Measurements from ENCODE around the gene SORCS2. TPM values are rescaled to one million over a fixed set of nuclear protein-coding genes. Genes with fewer than 3 reads are reported as not detected.

The SORCS2 gene
- total RNA-seq, 1 donor from 2014 or later = 7.1 TPM

GRCh38 chr4:7470522-7471128 lies 278.3 kb downstream of the SORCS2 start:
- Mint-ChIP-seq H3K27ac (no peak overlapping the region), H3K9me3 (peaks cover 2% of the 10 kb centered on the region), H3K36me3 (no peaks in the 10 kb centered on the region), H3K4me1 (peaks cover 1% of the 10 kb centered on the region), H3K4me3 (no peak overlapping the region), H3K27me3 (ENCODE audit: low read depth) (peaks cover 25% of the 10 kb centered on the region)
- TF ChIP-seq CTCF (IDR thresholded peaks at IDR 0.05; ENCODE audit: unreplicated experiment) = no peak
- no peak for DNase-seq (ENCODE audit: low spot score in 2 of 2, unreplicated experiment in 2 of 2)

GRCh38 chr4:7472442-7473013 lies 280.2 kb downstream of the SORCS2 start:
- no peak for DNase-seq (ENCODE audit: low spot score in 2 of 2, unreplicated experiment in 2 of 2)
- H3K27ac Mint-ChIP-seq = no peak overlapping the region
- no peak overlapping the region for H3K4me3 Mint-ChIP-seq
- peaks cover 1% of the 10 kb centered on the region for H3K4me1 Mint-ChIP-seq
- no peak for TF ChIP-seq CTCF (IDR thresholded peaks at IDR 0.05; ENCODE audit: unreplicated experiment)
- peaks cover 25% of the 10 kb centered on the region for H3K27me3 Mint-ChIP-seq (ENCODE audit: low read depth)
- H3K9me3 Mint-ChIP-seq = no peaks in the 10 kb centered on the region
- H3K36me3 Mint-ChIP-seq = no peaks in the 10 kb centered on the region

- Mint-ChIP-seq H3K4me3 (no peak overlapping the region), H3K36me3 (no peaks in the 10 kb centered on the region), H3K27me3 (ENCODE audit: low read depth) (peaks cover 25% of the 10 kb centered on the region), H3K4me1 (peaks cover 1% of the 10 kb centered on the region), H3K9me3 (no peaks in the 10 kb centered on the region), H3K27ac (no peak overlapping the region)
- no peak for DNase-seq (ENCODE audit: low spot score in 2 of 2, unreplicated experiment in 2 of 2)
- no peak for TF ChIP-seq CTCF (IDR thresholded peaks at IDR 0.05; ENCODE audit: unreplicated experiment)
These were observed 280.7 kb downstream of the SORCS2 start for GRCh38 chr4:7473081-7473480.

- DNase-seq (ENCODE audit: low spot score in 2 of 2, unreplicated experiment in 2 of 2) = no peak
- peaks cover 21% of the 10 kb centered on the region for H3K27me3 Mint-ChIP-seq (ENCODE audit: low read depth)
- H3K4me3 Mint-ChIP-seq = no peak overlapping the region
- no peak overlapping the region for H3K27ac Mint-ChIP-seq
- TF ChIP-seq CTCF (IDR thresholded peaks at IDR 0.05; ENCODE audit: unreplicated experiment) = no peak
- H3K4me1 Mint-ChIP-seq = peaks cover 1% of the 10 kb centered on the region
- no peaks in the 10 kb centered on the region for H3K9me3 Mint-ChIP-seq
- H3K36me3 Mint-ChIP-seq = no peaks in the 10 kb centered on the region
These were observed 282.0 kb downstream of the SORCS2 start for GRCh38 chr4:7474320-7474719.

GRCh38 chr4:7475207-7475606 lies 282.9 kb downstream of the SORCS2 start:
- Mint-ChIP-seq H3K4me1 (peaks cover 1% of the 10 kb centered on the region), H3K27ac (no peak overlapping the region), H3K9me3 (no peaks in the 10 kb centered on the region), H3K4me3 (no peak overlapping the region), H3K27me3 (ENCODE audit: low read depth) (peaks cover 20% of the 10 kb centered on the region), H3K36me3 (no peaks in the 10 kb centered on the region)
- no peak for DNase-seq (ENCODE audit: low spot score in 2 of 2, unreplicated experiment in 2 of 2)
- no peak for TF ChIP-seq CTCF (IDR thresholded peaks at IDR 0.05; ENCODE audit: unreplicated experiment)

Measured in mesothelial cell of epicardium (in vitro differentiated cells).